Stimulated activated CD8-positive, alpha-beta memory T cell treated with anti-CD3 and anti-CD28 coated beads, Interleukin-4, amount 100 ng/mL, for 4 hours (primary cell): ENCODE results near the gene CHN2.

Experiments
- DNase-seq, 2 donors: peaks; one replicate each; pipeline ENCODE4 v3.0.0-alpha.2; 2020; ENCODE audit warnings: low read depth in 2 of 2, low spot score in 1 of 2

CHN2 gene

GRCh38 chr7:29359482-29360093 lies 165.0 kb downstream of the CHN2 start:
- no peak for DNase-seq

DNA sequence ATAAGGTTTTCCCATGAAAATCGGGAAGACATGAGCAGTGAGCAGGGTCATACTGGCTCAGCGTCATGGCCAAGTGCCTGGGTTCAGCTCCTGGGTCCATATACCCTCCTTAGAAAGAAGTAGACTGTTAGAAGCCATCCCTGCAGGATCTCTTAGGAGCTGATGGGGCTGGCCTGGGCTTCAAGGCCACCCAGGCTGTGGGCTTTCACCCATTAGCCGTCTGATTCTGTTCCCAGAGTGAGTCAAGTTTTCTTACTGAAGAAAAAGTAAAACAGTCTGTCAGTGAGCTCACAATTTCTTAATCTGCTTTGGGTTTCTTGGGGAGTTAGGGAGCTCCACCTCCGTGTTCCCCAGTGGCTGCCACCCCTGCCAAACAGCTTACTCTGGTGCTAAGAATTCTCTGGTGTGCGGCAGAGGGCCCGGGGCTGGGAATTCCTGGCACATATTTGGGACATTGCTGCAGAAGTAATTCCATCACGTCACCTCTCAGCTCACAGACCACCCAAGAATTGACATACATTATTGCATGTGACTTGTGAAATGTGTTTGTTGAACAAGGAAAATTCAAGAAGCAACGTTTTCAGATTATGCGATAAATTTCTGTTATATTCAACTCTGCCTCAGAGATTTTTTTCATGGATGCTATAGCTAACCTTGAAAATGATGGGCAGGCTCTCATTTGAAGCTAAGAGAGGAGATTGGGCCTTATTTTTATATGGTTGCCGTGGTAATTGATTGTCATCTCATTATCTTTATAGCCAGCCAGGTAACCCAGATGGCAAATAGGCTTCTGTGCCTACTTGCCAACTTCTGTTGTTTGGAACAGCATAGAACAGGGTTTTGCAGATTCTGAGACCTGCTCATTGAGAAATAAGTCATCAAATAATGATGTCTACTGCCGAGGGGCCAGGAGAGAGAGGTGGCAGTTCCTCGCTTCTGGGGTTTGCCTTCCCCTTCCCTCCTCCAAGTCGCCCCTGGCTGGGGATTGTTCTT lies 166.4 kb downstream of the CHN2 start:
- no peak for DNase-seq

DNA sequence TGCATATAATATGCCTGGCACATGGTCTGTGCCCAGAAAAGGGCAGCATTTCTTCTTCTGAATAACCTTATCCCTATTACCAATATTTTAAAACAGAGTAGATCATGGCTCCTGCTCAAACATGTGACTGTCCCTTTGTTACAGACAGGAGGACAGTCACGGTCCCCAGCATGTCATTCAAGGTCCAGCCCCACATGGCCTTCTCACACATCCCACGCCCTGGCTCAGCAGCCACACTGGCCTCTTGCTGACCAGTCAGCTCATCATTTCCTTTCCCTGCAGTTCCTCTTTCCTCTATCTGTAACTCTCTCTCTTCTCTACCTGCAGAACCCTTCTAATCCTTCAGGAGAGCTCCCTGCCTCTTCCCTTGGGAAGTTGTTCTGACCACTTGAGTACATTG lies 167.8 kb downstream of the CHN2 start:
- DNase-seq, result no peak

- no peak for DNase-seq
Observed at GRCh38 chr7:29363636-29364425, 169.3 kb downstream of the CHN2 start.

DNA sequence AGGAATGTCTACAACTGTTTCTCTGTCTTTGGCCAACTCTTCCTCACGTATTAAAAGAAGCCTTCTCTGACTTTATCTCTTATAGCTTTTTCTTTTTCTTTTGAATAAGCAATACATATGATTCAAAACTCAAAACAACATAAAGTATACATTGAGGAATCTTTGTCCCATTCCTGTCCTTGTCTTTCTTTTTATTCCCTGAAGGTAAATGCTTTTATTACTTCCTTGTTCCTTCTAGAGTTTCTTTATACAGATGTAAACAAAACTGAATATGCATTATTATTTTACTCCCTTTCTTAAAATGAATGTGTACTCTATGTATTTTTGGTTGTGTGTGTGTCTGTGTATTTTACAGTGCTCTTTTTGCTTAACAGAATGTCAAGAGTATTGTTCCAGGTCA lies 170.1 kb downstream of the CHN2 start:
- DNase-seq, result no peak

DNA sequence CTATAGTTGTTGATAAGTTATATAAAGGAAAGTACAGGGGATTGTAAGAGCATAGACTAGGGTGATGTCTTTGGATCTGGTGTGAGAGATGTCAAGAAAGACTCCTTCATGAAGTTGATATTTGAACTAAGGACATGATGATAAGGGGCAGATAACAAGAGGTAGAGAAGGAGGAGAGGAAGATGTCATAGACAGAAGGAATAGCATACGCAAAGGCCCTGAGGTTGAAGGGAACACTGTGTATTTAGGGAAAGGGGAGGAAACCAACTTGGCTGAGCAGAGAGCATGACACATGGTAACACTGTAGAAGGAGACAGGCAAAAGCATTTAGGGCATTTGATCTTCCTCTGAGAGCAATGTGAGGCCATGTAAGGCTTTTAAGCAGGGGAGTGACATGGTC lies 170.8 kb downstream of the CHN2 start:
- no peak for DNase-seq

GRCh38 chr7:29367784-29368183 lies 173.2 kb downstream of the CHN2 start:
- DNase-seq, result no peak

- no peak for DNase-seq
Observed at GRCh38 chr7:29369909-29370488, 175.4 kb downstream of the CHN2 start.

DNA sequence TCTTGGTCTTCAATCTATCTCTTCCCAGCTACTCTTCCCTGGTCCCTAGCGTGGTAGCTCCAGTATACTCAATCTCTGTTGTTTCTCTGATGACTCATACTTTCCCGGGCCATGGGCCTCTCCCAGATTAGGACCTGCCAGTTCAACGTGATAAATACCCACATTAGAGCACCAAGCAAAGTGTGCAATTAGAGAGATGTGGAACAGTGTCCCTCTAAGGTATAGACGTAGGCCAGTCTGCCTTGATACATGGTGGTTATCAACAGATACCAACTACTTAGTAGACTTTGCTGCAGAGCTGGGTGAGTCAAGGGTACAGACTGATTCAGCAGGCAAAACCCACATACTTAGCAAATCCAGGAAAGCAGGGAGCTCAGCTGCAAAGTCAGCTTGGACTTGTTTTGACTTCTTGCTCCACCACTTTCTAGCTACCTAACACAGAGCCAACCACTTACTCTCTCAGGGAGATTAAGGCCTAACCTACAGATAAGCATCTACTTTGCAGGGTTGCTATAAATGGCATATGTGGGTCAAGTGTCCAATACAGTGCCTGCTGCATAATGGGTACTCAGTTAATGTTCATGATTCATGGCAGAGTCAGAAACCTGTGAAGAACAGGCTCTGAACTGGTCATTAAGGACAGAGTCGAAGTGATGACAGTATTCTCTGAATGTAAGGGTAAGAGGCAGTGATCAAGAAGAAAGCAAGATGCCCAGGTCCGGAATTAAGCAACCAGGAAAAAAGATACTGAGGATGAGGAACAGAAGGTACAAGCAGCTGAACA lies 176.1 kb downstream of the CHN2 start:
- DNase-seq, result no peak

DNA sequence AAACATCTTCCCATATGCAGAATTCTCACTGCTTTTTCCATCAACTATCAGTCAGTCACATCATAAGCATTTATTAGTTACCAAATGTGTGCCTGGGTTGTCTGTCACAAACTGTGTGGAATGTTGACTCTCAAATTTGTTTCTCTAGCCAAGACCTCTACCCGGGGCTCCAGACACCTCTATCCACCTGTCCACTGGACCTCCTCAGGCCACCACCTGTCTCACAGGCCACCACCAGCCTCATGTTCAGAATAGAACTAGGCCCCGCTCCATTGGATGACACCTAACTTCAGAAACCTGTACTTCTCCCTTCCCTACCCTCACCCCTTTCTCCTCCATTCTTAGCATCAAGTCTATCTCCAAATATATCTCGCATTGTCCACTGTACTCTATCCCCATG lies 176.9 kb downstream of the CHN2 start:
- DNase-seq, result no peak

GRCh38 chr7:29372351-29373090 lies 177.9 kb downstream of the CHN2 start:
- no peak for DNase-seq

- no peak for DNase-seq
Observed at GRCh38 chr7:29375641-29376562, 181.3 kb downstream of the CHN2 start.

- DNase-seq, result no peak
Observed at GRCh38 chr7:29377718-29378117, 183.1 kb downstream of the CHN2 start.

DNA sequence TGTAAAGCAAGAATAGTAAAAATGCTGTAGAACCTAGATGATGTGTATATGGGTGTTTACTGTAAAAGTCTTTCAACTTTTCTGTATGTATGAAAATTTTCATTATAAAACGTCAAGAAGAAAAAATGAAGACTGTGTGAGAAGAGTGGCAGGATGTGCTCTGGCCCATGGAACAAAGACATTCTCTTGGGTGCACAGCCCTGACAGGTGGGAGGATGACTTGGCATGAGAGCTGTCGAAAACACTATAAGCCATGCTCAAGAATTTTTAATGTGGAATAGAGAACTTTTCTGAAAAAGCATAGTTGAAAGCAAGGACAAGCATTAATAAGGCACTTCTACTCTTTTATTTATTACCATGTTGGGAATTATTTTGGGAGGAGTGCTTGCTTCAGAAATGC lies 185.0 kb downstream of the CHN2 start:
- no peak for DNase-seq

GRCh38 chr7:29381206-29382094 lies 186.9 kb downstream of the CHN2 start:
- DNase-seq, result no peak

GRCh38 chr7:29384277-29384676 lies 189.7 kb downstream of the CHN2 start:
- DNase-seq, result no peak

DNA sequence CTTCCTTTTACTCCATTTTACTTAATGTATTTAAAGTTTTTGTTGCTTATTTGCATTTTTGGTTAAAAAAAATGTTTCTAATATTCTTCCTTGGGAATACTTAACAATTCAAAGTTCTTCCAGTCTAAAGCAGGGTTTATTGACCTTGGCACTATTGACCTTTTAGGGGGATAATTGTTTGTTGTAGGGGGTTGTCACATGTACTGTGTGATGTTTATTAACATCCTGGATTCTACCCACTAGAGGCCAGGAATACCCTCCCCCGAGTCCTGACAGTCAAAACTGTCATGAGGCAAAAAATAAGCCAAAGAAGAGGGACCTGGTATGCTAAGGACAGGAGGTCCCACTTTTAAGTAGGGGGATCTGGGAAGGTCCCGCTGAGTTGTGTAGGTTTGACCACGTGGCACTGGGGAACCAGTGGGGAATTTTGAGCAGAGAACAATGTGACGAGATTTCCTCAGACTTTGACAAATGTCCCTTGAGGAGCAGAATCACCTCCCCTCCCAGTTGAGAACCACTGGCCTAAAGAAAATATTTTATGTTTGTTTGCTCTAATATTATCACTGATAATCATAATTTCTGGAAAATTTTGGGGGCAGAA lies 190.7 kb downstream of the CHN2 start:
- no peak for DNase-seq
